GM19455 (cell line): ENCODE results near the gene LOXL1.

Source experiments
- ATAC-seq: cut with Tn5 transposase; IDR thresholded peaks from one replicate; pipeline ENCODE4 v1.9.1; 2021; ENCODE audit not compliant: unreplicated experiment

The LOXL1 gene

GRCh38 chr15:73899197-73900094, 26.8 kb upstream of the LOXL1 start:
- ATAC-seq, result no peak

GRCh38 chr15:73900095-73900712, 26.1 kb upstream of the LOXL1 start:
- ATAC-seq, result no peak

GRCh38 chr15:73901126-73901810, 25.0 kb upstream of the LOXL1 start:
- no peak for ATAC-seq

DNA sequence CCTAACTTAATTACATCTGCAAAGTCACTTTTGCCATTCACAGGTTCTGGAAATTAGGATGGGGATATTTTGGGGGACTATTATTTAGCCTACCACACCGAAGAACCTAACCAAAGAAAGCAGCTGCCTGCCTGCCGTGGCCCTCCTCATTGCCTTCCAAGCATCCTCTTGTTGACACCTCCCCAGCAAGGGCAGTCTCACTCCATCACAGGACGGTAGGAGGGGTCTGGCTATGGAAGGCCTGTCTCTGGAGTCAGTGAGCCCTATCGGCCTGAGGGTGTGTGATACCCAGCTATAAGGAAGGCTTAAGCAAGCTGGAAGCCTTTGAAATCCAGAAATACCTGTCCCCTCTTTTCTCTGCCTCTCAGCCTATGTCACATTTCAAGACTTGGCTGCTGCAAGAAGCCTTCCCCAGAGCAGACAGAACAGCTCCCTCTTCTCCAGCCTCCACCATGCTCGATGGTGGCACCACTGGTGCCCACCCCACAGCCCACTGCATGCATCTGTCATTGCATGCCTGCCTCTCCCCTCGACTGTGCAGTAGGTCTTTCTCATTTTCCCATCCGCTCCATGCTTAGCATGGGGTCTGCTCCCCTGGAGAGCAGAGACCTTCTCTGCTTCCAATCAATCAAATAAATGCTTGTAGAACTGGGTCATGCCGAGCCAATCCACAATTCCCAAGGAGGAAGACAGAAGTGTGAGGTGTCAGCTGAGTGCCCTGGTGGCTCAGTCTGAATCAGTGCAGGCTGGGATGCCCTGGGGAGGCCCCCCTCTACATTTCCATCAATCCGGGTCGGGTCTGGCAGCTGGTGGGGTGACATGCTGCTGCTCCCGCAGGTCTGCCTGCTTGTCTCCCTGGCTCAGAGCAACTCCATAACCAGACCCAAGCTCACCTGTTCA, 23.9 kb upstream of the LOXL1 start:
- no peak for ATAC-seq

DNA sequence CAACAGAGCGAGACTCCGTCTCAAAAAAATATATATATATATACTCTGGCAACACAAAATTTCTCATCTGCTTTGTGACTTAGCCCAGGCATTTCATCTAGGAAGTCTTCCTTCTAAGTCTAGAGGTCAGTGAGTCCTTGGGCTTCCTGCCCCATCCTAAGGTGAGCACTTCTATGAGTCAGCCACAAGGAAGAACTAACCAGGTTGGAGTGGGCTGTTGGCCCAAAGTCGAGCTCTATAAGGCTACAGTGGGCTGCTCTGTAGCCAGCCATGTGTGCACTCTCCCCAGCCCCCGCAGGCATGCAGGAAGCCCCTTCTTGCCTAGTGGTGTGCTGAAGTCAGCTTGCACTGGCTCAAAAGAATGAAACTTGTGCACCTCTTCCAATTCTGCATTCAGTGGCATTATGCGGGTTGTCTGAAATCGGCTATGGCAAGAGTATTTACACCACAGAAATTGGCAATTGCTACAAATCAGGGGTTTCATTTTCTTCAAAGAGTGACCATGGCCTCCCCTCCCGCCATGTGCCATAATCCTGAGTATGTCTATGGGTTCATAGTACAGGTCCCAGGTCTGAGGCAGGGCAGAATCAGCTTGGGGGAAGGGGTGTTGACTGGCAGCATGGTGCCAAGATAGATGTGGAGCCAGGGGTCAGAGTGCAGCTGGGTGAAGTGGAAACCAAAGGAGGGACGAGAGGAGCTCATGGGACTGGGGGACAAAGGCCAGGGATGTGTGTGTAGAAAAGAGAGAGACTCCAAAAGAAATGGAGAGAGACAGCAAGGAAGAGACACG, 22.0 kb upstream of the LOXL1 start:
- ATAC-seq, result no peak

DNA sequence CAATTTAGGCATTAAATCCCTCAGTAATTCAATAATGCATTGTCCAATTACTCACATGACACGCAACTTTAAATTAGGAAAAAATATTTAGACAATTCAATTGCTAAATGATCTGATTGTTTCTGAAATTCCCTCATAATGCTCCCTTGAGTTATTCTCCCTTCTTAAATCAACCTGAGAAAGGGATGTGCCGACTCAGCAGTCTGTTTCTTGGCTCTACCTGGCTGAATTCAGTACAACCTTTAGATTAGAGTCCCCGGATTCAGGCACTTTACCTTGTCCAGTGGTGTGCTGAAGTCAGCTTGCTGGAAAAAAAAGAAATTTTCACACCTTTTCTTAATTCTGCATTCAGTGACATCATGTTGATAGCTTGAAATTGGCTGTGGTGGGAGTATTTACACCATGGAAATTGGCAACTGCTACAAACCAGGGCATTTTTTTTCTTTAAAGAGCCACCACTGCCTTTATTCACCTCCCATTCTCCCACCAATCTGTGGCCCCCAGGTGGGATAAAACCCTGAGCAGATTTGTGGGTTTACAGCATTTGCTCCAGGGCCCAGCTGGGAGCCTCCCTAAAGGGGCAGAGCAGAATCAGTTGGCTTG, 20.9 kb upstream of the LOXL1 start:
- ATAC-seq, result no peak

DNA sequence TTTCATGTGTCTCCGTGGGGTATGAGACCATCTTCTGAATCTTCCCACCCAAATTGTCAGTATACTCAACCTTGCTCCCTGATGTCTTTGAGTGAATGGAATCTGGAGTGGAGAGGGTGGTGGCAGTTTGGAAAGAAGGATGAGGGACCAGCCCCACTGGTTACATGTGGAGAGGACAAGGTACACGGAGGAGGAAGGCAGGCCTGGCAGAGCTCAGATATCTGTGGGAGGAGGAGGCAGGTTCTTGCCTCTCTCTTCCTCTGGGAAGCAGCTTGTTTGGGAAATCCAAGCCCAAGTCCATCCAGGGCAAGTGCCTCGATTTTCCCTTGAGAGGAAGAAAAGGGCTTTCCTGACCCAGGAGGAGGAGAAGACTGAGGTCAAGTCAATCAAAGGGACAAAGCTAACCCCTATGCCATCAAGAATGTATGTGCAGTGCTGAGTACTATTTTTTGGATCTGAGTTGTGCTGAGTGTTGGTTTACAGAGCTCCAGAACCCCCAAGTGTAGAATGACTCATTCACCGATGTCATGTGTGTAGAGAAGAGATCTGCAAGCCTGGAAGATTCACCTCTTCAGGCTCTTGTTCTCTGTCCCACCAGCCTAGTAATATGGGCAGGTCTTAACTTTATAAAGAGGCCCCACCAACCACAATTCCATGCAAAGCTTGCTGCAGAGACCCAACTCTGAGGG, 19.8 kb upstream of the LOXL1 start:
- ATAC-seq, result no peak

DNA sequence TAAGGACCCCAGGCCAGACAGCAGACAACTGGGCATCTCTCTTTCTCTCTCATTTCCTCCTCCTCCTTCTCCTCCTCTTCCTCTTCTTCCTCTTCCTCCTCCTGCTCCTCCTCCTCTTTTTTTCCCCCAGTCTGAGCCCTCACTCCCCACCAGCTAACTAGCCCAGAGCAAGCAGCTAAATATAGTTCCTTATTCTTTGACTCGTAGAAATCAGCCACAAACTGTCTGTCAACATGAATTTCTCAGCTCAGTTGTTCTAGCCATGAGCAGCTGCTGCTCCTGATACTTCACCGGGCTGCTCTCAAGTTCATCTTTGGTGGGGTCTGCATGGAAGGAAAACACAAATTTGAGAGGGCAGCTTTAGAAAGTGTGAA, 19.2 kb upstream of the LOXL1 start:
- no peak for ATAC-seq

DNA sequence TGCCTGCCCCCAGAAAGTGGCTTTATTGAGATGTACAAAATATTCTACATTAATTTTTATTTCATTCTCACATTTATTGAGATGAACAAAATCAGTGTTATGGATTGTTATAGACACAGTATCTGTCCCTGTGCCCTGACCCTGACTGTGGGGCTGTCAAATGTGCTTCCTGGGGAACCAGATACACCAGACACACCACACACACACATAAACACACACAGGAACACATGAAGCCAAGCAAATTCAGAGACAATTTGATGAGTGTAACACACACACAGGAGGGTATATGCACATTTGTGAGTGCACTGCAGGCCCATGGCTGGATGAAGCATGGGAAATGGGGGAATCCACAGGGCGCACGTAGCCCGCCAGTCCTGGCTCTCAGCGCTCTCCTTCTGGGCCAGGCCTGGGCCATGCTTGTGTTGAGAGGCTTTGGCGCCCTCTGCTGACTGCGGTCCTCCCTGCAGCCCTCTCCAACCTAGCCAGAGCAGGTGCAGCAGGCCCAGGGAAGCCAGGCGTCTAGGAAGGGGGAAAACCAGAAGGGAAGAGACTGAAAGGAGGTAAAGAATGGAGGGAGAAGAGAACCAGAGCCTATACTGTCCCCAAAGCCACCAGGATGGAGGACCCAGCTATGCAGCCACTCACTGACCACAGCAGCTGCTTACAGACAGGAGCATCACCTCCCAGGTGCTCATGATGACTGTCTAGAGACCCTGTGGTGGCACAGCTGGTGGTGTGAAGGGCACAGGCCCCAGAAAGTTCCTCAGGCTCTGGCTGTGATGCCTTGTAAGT, 18.0 kb upstream of the LOXL1 start:
- ATAC-seq, result no peak

GRCh38 chr15:73908822-73909122, 17.5 kb upstream of the LOXL1 start:
- ATAC-seq, result no peak

DNA sequence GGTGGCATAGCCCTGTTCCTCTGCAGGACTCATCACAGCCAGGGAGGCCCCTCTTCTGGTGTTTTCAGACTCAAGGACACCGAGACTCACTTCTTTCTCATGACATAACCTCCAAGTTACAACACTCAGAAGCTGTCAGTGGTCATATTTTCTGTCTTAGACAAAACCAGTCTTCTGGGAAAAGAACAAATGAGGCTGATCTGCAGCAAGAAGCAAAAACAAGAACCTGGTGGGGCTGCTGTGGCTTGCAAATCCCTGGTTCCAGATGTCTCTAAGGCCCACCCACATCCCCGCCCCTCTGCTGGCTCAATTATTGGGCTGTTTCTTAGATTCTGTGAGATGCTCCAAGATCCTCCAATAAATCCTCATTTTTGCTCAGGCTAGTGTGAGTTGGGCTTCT, 16.6 kb upstream of the LOXL1 start:
- ATAC-seq, result no peak

GRCh38 chr15:73910522-73911303, 15.5 kb upstream of the LOXL1 start:
- no peak for ATAC-seq

DNA sequence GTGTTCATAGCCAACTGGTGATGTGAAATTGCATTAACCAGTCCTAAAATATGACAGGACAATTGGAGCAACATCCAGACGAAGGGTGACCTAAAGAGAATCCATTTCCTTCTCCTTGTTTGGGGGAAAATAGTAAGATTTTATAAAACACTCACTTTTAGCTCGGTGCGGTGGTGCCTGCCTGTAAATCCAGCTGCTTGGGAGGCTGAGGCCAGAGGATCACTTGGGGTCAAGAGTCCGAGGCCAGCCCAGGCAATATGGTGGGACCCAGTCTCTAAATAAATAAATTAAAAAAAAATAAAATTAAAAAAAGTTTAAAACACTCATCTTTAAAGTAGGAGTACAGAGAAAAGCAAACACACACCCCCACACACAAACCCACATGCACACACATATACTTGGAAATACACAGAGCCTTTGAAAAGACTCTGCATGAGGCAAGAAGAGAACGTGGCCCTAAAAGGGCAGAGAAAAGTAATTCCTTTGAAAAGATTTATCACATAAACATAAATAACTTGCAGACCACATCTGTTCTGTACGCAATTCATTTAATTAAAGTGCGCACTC, 14.1 kb upstream of the LOXL1 start:
- ATAC-seq, result no peak

DNA sequence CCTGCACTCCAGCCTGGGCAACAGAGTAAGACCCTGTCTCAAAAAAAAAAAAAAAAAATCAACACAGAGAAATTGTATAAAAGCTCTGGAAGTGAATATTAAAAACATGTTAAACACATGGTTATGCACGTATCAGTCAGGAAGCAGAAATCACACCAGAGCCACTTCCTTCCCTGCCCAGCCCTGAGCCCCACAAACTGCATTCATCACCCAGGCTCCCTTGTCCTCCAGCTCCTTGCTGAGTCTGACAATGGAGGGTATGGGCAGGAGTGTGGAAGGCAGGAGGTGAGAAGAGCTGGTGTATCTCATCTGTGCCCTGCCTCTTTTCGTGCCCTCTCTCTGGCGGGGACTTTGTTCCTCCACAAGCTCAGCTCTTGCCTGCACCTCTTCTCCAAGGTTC, 12.1 kb upstream of the LOXL1 start:
- no peak for ATAC-seq

DNA sequence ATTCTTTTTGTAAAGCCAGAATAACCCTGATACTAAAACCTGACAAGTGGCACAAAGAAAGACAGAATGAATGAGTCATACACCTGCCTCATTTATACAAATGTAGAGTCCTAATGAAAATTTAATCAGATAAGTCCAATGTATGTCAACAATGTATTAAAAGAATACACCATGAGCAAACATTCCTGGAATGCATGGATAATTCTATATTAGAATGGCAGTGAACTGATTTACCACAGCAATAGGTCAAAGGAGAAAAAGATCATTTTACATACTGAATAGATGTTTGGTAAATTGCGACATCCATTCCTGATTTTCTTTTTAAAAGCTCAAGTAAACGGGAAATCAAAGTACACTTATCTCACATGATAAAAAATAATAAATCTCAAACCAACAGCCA, 11.2 kb upstream of the LOXL1 start:
- no peak for ATAC-seq

DNA sequence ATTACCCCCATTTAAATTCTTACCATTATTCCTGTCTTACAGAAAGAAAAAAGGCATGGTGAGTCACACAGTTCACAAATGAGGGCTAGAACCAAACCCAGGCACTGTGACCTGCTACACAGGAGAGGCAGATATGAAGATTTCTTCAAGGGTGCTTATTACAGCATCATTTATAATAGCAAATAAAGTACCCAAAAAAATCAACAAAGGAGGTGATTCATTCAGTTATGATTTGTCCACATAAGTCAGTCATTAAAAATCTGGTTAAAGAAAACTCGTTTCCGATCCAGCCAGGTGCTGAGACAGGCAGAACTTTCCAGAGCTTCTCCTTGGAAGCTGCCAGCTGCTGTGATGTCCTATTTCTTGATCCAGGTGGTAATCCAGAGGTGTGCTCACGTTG, 7.5 kb upstream of the LOXL1 start:
- no peak for ATAC-seq

DNA sequence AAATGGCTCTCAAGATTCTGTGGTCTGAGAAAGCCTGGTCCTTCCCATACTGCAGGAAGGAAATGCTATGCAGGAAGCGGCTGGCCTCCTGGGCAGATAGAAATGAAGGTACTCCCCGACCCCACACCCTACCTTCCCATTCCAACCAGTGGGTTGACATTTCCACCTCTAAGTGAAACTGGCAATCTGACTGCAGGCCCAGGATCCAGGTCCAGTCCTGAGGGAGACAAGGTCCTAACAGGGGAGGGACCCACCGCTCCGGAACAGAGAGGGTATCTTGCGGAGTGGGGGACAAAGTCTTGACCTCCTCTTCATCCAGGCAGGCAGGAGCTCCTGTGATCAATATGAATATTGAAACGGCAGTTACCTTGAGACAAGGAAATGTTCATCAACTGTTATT, 6.6 kb upstream of the LOXL1 start:
- no peak for ATAC-seq
